HG03064 (cell line): ENCODE measurements around the gene SPPL2C.

Experiments used
- ATAC-seq: cut with Tn5 transposase; IDR thresholded peaks from one replicate; pipeline ENCODE4 v1.9.1; 2021; ENCODE audit warnings: low read depth; ENCODE audit not compliant: unreplicated experiment

SPPL2C gene, protein sequence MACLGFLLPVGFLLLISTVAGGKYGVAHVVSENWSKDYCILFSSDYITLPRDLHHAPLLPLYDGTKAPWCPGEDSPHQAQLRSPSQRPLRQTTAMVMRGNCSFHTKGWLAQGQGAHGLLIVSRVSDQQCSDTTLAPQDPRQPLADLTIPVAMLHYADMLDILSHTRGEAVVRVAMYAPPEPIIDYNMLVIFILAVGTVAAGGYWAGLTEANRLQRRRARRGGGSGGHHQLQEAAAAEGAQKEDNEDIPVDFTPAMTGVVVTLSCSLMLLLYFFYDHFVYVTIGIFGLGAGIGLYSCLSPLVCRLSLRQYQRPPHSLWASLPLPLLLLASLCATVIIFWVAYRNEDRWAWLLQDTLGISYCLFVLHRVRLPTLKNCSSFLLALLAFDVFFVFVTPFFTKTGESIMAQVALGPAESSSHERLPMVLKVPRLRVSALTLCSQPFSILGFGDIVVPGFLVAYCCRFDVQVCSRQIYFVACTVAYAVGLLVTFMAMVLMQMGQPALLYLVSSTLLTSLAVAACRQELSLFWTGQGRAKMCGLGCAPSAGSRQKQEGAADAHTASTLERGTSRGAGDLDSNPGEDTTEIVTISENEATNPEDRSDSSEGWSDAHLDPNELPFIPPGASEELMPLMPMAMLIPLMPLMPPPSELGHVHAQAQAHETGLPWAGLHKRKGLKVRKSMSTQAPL

DNA sequence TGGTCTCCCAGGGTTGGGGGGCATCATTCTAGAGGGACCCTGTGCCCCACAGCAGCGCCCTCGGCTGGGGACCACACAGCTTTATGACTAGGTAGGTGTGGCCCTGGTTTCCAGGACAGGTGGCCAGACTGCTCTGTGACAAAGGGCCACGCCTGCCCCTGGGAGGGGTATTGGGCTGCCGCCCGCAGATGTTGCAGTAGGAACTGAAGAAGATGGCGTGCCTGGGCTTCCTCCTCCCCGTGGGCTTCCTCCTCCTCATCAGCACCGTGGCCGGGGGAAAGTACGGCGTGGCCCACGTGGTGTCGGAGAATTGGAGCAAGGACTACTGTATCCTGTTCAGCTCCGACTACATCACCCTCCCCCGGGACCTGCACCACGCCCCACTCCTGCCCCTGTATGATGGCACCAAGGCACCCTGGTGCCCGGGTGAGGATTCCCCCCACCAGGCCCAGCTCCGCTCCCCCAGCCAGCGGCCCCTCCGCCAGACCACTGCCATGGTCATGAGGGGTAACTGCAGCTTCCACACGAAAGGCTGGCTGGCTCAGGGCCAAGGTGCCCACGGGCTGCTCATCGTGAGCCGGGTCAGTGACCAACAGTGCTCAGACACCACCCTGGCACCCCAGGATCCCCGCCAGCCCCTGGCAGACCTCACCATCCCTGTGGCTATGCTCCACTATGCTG lies at the start of gene SPPL2C:
Gene SPPL2C (plus strand): TSS at position 187 of the 681 bp plus-strand sequence. CDS start 26 bp downstream, at position 213.
- no peak for ATAC-seq

DNA sequence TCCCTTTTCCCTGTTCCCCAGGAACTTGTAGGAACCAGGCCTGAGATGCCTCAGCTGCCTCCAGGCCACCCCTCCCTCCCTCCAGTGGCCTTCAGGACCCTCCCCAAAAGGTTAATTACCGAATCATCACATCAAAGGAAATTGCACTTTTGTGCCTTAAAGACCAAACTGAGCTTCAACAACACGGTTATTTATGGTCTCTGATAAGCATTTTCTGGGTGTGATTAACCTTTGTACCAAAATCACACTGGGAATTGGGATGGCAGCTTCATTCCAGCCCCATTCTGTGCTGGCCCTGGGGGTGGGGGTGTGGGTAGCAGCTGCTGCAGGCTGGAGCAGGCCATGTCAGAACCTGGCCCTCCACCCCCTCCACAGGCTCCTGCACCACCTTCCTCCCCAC lies 43.9 kb upstream of the SPPL2C start:
- ATAC-seq = no peak

DNA sequence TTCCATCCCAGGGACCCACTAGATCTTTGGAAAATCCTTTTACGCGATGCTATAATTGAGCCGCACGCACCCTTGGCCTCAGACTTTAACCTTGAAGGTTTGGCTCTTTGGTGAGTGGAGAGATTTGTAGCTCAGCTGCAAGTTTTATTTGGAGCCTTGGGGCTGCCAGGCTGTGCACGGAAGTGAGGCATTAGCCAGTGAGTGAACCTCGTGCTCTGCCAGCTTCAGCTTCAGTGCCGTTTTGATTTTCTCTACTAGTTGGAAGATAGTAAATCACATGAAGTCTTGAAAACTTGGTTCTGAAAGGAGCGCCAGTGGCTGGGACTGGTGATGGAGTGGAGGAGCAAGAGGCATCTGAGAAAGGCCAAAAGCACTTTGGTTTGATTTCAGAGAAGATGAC lies 43.3 kb upstream of the SPPL2C start:
- no peak for ATAC-seq

DNA sequence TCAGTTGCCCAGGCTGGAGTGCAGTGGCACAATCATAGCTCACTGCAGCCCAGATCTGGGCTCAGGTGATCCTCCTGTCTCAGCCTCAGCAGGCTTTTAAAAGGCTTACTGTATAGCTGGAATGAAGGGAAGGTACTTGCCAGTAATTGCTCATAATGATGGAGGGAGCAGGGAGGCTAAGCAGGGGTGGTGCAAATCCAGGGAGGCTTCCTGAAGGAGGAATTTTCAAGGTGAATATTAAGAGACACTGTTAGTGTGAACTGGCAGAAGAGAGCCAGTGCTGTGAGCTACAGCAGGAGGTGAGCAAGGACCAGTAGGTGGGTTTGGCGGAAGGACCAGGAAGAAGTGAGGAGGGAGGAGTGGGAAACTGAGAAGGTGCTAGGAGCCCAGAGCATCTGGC lies 35.8 kb upstream of the SPPL2C start:
- no peak for ATAC-seq

DNA sequence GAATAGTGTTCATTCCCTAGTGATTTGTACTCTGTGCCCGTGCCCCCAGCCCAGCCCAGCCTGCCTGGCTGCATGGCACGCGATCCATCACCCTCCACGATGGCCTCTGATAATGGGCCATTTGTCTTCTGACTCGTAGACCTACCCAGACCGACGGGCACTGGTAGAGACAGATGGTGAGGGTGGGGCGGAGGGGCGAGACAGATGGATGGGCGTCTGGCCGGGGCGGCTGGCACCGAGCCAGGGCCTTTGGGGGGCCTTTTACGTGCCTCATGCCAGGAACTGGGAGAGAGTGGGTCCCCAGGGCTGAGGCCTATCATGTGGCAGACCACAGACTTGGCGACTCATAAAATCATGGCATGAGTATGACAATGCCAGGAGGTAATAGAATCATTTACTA lies 35.2 kb upstream of the SPPL2C start:
- no peak for ATAC-seq

DNA sequence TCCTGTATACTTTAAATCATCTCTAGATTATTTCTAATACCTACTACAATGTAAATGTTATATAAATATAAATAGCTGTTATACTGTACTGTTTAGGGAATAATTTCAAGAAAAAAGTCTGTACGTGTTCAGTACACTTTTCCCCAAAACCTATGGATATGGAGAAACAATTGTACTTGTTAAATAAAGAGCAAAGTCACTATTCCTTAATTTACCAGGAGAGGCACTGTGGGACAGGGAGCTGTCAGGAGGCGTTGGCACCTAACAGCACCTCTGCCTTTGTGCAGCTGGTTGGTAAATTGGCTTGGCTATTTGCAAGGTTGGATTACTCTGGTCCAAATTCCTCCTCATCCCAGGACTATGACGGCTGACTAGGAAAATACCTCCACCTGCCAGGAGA lies 32.6 kb upstream of the SPPL2C start:
- no peak for ATAC-seq

DNA sequence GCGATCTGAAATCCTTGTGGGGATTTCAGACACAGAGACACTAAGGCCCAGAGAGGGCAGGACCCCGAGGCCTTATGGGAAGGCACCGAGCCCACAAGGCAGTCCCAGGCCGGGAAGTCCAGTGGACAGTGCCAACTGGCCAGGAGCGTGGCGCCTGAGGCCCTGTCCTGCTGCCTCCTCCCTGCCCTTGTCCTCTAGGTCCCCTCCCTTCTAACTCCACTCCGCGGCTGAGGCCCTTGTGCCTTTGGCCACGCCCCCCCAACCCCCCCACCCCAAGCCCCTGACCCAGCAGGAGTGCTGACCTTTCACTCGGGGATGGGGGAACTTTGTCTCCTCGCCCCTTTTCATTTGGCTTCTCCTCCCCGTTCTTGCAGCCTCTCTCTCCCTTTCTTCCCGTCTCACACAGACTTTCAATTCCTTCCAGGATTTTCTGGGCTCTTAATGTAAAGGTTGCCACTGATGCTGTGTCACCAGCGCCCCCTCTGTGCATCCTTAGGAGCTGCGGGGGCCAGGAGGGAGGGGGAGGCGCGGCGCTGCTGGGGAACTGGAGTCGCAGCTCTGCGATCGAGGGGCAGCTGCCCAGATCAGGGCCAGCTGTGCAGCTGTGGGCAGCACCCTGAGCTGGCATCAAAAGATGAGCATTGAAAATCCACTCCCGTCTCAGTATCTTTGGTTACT lies 31.5 kb upstream of the SPPL2C start:
- ATAC-seq = no peak

DNA sequence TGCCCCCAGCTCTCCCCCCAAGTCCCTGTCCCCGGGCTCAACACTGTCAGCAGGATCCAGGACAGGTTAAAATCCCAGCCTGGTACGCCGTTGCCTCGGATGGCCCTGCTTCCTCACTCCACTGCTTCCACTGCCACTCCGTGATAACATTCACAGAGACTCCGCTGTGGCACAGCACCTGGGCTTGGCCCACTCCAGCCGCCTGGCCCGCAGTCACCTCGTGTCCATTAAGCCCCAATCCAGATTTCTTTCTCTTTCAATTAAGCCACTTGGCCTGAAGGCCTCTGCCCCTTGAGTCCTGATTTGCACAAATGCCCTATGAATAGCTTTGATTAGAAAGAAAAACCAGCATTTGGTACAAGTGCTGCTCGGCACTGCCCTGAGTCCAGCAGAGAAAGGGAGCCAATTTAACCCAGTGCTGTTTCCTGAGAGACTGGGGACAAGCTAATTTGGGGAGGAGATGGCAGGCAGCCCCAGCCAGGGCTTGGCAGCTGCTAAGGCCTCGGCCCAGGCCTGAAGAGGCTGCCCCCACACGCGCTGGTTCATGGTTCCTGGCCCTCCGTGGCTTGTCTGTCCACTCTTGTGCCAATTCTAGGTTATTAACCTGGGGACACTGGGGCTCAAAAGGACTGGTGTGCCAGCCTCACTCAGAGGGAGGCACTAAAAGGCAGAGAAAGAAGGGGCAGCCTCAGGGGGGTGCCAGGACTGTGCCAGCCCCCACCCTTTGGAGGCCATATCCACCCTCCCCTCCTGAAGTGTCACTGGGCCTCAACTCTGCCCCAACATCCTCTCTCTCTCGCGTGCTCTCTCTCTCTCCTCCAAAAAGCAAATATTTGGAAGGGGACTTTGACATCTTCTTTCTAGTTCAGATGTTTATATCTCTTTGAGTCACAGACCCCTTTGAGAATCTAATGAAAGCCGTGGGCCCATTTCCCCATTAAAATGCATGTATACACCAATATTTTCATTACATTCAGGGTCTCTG lies 29.8 kb upstream of the SPPL2C start:
- no peak for ATAC-seq

DNA sequence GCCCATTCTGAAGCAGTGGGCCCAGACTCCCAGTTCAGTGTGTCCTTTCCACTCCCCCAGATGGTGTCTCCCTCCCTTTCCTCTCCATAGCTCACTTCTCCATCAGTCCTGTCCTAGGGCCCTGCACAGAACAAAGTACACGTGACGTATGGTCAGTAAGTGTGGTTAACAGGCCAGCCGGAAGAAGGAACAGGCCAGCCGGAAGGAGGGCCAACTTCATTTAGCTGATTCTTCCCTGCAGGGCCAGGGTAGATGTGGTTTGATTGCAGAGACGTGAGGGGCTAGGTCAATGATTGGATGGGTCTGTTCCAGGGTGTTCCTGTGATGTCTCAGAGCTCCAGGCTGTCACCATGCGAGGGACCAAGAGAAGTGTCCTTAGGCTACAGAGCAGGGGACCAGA lies 28.9 kb upstream of the SPPL2C start:
- ATAC-seq = no peak

DNA sequence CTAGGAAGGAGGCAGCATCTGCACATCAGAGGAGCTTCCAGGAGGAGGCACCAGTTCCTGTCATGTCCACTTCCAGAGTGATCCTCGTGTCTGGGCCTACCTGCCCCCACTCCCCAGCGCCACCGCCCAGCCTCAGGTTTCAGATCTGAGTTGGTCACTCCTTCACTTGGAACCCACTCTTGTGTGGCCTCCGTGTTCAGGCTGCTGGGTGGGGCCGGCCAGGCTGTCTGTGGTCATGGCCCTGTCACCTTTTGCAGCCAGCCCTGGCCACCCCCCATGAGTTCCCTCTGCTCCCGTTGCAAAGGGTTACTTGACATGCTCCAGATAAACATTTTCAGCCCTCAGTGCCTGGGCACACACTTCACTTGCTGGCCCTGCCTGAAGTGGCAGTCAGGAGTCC lies 26.6 kb upstream of the SPPL2C start:
- ATAC-seq = no peak

DNA sequence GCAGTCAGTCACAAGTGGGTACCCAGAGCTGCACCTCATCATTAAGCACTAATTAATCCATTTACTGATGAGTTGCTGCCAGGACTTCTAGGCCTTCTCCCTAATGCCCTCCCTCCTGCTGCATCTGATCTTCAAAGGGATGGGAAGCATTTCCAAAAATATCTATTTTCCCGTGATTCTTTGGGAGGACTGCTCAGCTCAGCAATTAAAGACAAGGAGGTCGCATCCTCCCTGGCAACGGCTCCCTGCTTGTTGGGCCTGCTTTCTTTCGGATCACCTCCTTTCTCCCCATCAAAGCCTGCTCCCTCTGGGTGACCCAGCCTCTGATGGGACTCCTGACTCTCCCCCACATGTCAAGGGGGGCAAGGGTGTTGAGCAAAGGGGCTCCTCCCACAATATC lies 26.0 kb upstream of the SPPL2C start:
- no peak for ATAC-seq

DNA sequence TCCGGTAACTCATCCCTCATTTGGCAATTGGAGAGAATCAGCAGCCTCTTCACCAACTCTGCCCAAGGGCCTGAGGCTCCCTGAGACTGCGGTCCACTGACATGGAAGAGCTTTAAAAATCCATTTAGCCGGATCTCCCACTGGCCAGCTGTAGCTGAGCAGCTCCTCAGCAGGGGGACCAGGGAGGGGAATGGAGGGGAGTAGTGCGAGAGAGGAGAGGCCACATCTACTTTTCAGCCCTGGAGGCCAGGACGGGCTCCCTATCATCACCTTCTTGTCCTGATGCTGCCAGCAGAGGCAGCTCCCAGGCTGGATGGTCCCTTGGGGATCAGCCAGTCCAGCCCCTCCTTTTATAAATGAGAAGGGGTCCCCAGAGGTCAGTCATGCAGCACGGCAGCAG lies 25.0 kb upstream of the SPPL2C start:
- ATAC-seq = no peak

DNA sequence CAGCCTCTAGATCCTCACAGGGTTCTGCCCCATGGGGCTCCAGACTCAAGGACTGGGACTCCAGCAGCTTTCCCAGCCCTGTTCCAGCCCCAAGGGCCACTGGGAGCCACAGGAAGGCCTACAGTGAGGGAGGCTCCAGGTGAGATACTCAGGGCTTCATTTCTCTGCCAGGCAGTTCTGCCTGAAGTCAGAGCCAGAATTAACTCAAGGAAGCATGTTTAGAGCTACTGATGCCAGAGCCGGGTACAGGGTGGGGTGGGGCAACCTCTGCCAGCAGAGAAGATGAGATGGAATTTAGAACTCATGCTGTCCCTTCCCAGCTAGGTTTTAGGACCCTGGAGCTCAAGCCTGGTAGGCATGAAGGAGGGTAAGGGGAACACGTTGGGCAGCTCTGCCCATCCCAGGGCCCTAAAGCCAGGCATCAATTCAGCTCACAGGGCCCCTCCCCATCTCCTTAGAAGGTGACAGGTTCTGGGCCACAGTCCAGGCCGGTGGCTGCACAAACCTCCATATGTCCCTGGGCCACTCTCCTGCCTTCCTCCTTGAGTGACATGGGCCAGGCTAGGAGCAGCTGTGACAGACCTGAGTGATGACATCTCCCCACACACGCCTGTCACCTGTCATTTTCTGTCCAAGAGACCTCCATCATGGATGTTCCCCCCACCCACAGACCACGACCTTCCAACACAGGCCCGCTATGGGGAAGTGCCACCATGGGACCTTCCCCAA lies 24.5 kb upstream of the SPPL2C start:
- no peak for ATAC-seq

DNA sequence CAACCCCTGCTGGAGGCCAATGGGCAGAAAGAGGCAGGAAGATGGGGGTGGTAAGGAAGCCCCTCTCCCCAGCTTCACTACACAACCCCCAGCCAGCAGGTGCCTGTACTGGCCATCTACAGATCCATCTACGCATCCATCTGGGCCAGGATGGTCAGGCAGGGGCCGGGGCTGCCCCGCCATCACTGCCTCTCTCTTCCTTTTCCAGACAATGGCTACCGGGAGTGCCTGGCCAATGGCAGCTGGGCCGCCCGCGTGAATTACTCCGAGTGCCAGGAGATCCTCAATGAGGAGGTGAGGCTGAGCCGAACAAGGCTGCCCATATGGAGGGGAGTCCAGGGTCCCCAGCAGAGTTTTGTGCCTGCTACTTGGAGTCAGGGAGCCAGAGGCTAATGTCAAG lies 23.5 kb upstream of the SPPL2C start:
- no peak for ATAC-seq

DNA sequence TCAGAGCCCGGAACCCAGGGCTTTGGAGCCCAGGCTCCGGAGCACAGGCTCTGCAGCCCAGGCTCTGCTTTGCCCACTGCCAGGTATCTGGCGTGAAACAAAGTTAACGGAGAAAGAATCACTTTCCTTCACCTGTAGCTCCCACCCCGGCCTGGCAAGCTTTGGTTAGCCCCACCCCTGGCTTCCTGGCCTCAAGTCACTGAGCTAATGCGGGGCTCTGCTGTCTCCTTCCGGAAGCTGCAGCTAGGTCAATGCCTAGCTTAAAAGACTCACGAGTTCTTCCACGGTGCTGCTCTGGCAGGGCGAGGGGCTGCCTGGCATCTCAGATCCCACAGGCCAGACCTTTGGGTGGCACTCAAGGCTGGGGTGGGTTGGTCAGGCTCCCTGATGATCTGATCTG lies 21.1 kb upstream of the SPPL2C start:
- ATAC-seq = no peak

DNA sequence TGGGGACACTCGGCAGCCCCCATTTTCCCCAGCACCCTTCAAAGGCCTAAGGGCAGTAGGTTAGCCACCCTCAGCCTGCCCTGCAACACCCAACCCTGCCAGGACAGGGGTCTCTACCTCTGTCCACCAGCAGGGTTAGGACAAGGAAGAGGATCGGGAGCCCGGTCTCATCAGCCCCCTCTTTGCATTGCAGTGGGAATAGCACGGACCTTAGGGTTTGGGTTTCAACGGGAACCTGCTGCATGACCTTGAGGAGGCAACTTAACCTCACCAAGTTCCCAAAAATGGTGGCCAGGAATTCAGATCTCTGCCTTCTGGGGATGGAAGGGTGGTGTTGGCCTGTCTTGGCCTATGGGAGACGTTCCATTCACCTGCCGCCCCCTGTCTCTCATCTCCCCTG lies 20.2 kb upstream of the SPPL2C start:
- ATAC-seq = no peak

DNA sequence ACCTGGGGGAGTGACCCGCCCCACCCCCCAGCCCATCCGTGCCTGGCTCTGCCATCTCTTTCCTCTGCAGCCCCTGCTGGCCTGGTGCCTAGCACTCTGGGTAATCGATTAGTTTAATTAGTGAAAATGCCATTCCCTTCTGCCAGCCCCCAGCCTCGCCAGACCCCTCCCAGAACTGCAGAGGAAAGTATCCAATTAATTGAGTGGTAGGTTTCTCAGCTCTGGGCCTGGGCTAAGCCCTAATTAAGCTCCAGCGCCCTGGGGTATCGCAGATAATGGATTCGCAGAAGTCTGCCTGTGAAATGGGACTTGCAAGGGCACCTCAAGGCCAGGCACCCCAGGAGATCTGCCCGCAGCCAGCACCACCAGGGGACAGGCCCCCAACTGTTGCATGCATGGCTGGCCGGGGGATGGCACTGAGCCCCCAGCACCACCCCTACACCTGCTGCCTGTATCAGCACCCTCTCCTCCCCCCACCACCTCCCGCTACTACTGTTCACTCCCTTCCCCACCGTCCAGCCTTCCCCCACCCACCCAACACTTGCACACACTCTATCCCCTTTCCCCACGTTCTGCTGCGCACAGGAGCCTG lies 19.7 kb upstream of the SPPL2C start:
- ATAC-seq = no peak

DNA sequence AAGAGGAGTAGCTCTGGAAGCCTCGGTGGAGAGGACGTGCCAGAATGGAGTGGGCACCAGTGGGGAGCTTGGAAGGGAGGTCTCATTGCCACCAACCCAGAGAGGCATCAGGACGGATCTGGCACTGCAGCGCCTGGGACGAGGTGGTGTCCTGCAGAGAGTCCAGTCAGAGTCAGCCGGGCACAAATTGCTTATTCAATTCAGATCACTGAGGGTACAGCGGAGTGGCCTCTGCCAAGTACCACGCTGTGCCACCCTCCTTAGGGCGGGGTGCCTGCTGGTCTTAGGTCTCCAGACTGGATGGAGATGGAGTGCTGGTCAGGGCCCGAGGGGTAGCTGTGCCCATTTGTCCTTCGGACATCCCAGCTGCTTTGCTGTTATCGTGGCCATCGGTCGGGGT lies 18.9 kb upstream of the SPPL2C start:
- ATAC-seq = no peak
